ENCODE data around the gene COMMD6.

Gene COMMD6

GRCh38 chr13:75521956-75522355 lies 15.7 kb downstream of the COMMD6 start:
- no peak for DNase-seq

GRCh38 chr13:75518439-75519088 lies 19.1 kb downstream of the COMMD6 start:
- no peak for DNase-seq

GRCh38 chr13:75514080-75514995 lies 23.3 kb downstream of the COMMD6 start:
- no peak for DNase-seq

- no peak for DNase-seq
Measured at GRCh38 chr13:75513271-75513670, 24.4 kb downstream of the COMMD6 start.

GRCh38 chr13:75512253-75512652 lies 25.4 kb downstream of the COMMD6 start:
- no peak for DNase-seq

GRCh38 chr13:75511051-75511625 lies 26.5 kb downstream of the COMMD6 start:
- DNase-seq = no peak

- no peak for DNase-seq
Measured at GRCh38 chr13:75508002-75508548, 29.6 kb downstream of the COMMD6 start.

- DNase-seq = no peak
Measured at GRCh38 chr13:75507027-75508001, 30.3 kb downstream of the COMMD6 start.

- DNase-seq = no peak
Measured at GRCh38 chr13:75506018-75506417, 31.6 kb downstream of the COMMD6 start.

GRCh38 chr13:75505327-75505726 lies 32.3 kb downstream of the COMMD6 start:
- no peak for DNase-seq

GRCh38 chr13:75495938-75496337 lies 41.7 kb downstream of the COMMD6 start:
- DNase-seq = no peak

- no peak for DNase-seq
Measured at GRCh38 chr13:75494491-75494890, 43.1 kb downstream of the COMMD6 start.

GRCh38 chr13:75493156-75493555 lies 44.5 kb downstream of the COMMD6 start:
- DNase-seq = no peak

- DNase-seq = no peak
Measured at GRCh38 chr13:75492389-75492788, 45.3 kb downstream of the COMMD6 start.

GRCh38 chr13:75491376-75491775 lies 46.3 kb downstream of the COMMD6 start:
- no peak for DNase-seq

GRCh38 chr13:75489502-75490263 lies 48.0 kb downstream of the COMMD6 start:
- peak; percentile 66 for DNase-seq

GRCh38 chr13:75486146-75487062 lies 51.2 kb downstream of the COMMD6 start:
- peak; percentile 40 for DNase-seq

- DNase-seq = no peak
Measured at GRCh38 chr13:75485286-75486062, 52.2 kb downstream of the COMMD6 start.

- DNase-seq = no peak
Measured at GRCh38 chr13:75482820-75483079, 54.9 kb downstream of the COMMD6 start.
